Motor neuron (in vitro differentiated cells): ENCODE results near the gene SBF2. TPM values are rescaled to one million over a fixed set of nuclear protein-coding genes. Genes with fewer than 3 reads are reported as not detected.

Source experiments
- ATAC-seq, 8 experiments: fragments of 200-7000 bp; cut with Tn5 transposase; replicated peaks in 6 of 8; 2 replicates each; pipeline ENCODE4 v1.8.0; 2021; ENCODE audit warnings: mild to moderate bottlenecking in 8 of 8, moderate library complexity in 8 of 8
- H3K27ac ChIP-seq, 2 donors: fragments of 250-450 bp; sonication (Bioruptor Pico); 2 replicates each; pipeline ENCODE4 v1.9.0; 2021; ENCODE audit warnings: antibody characterized with exemption in 2 of 2, mild to moderate bottlenecking in 2 of 2, moderate library complexity in 1 of 2
- H3K4me1 ChIP-seq, 2 donors: fragments of 250-450 bp; sonication (Bioruptor Pico); replicated peaks in 1 of 2; 2 replicates each; pipeline ENCODE4 v1.6.1; 2021; ENCODE audit warnings: antibody characterized with exemption in 2 of 2, mild to moderate bottlenecking in 2 of 2, moderate library complexity in 1 of 2
- H3K4me3 ChIP-seq, 5 donors: fragments of 250-450 bp; sonication (Bioruptor Pico); 2 replicates each; pipeline ENCODE4 v1.9.0; 2021; ENCODE audit warnings: antibody characterized with exemption in 5 of 5, mild to moderate bottlenecking in 5 of 5, moderate library complexity in 4 of 5
- WGBS, 10 experiments: fragments of 450-650 bp; shearing (Covaris generic); methylation state at CpG; one replicate each; pipeline ENCODE4 v1.0.0; 2022; 5-methylcytosine and 5-hydroxymethylcytosine counted together
- in situ Hi-C, 9 experiments: fragments of 400-800 bp; cut with MboI; loops; one replicate each; pipeline ENCODE4 v1.15.0; 2021; ENCODE audit warnings: low sequenced_read_pairs in 9 of 9, low pct_unique_long_range_greater_than_20kb in 2 of 9; ENCODE audit not compliant: unreplicated experiment in 9 of 9
- total RNA-seq, 8 experiments: library from RNA; unstranded; fragments of 300-600 nt; gene quantifications; 2 replicates each; pipeline versions ENCODE4 v1.2.3 to v1.2.4, GENCODE V29; 2022

The SBF2 gene
- total RNA-seq, 8 experiments from 2014 or later, result 31.8 to 66.3 (median 44.6) TPM

DNA sequence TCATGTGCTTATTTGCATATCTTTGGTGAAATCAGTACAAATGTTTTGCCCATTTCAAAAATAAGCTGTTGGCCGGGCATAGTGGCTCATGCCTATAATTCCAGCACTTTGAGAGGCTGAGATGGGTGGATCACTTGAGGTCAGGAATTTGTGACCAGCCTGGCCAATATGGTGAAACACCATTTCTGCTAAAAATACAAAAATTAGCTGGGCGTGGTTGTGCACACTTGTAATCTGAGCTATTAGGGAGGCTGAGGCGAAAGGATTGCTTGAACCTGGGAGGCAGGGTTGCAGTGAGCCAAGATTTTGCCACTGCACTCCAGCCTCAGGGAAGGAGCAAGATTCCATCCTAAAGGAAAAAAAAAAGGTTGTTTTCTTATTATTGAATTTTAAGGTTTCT is 494.1 kb downstream of the SBF2 start:
- in situ Hi-C loops, result loop anchor here in 1 of 9 experiments (25.0 kb wide), 1 partner anchor 162 kb away; no protein-coding TSS in a partner anchor
- H3K4me1 ChIP-seq, result peaks cover 8 to 14% of the 10 kb centered on the region in 2 donors
- WGBS, 10 experiments, result 8 to 100% (median 80%) methylated on average over 1 to 3 of the region's 3 CpGs; no CpG with 5 or more reads in 1 of the 10 experiments
- H3K27ac ChIP-seq, result no peak overlapping the region
- no peak overlapping the region for H3K4me3 ChIP-seq
- peak in 2 of 8 experiments; percentile 73 to 77 for ATAC-seq

DNA sequence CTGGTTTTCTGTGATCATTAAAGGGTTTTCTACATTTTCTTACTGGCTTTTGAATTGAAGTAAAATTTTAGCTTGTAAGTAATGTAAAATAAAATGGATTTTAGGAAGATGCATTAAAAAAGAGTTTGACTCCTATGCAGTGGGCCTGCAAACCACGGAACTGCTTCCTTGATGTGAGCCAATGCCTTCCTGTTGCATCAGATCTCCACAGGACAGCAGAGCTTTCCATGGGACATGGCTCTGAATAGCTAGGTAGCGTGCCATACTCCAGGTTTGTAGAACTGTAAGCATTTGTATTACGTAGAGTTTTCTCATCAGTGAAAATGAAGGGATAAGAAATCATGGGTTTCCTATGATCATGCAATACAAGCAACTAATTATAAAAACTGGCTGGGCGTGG is 496.7 kb downstream of the SBF2 start:
- in situ Hi-C loops, result loop anchor here in 1 of 9 experiments (25.0 kb wide), 1 partner anchor 165 kb away; no protein-coding TSS in a partner anchor
- Histone ChIP-seq H3K4me3 (no peak overlapping the region), H3K27ac (no peak overlapping the region), H3K4me1 (peaks cover 3 to 8% of the 10 kb centered on the region in 2 donors)
- no peak for ATAC-seq
- 57 to 100% (median 88%) methylated on average over 1 to 3 of the region's 4 CpGs; no CpG with 5 or more reads in 1 of the 10 experiments for WGBS, 10 experiments

GRCh38 chr11:9796854-9797253 is 497.2 kb downstream of the SBF2 start:
- 13 to 100% (median 92%) methylated on average over 2 to 5 of the region's 5 CpGs; no CpG with 5 or more reads in 1 of the 10 experiments for WGBS, 10 experiments
- H3K4me1 ChIP-seq, result peaks cover 0 to 3% of the 10 kb centered on the region in 2 donors
- in situ Hi-C loops, result loop anchor here in 1 of 9 experiments (25.0 kb wide), 1 partner anchor 165 kb away; no protein-coding TSS in a partner anchor
- H3K4me3 ChIP-seq, result no peak overlapping the region
- H3K27ac ChIP-seq, result no peak overlapping the region
- ATAC-seq, result no peak

GRCh38 chr11:9796266-9796665 is 497.8 kb downstream of the SBF2 start:
- H3K27ac ChIP-seq, result no peak overlapping the region
- H3K4me3 ChIP-seq, result no peak overlapping the region
- ATAC-seq, result peak in 1 of 8 experiments; percentile 37
- no peaks in the 10 kb centered on the region for H3K4me1 ChIP-seq
- in situ Hi-C loops, result loop anchor here in 1 of 9 experiments (25.0 kb wide), 1 partner anchor 166 kb away; no protein-coding TSS in a partner anchor

GRCh38 chr11:9790703-9791102 is 503.3 kb downstream of the SBF2 start:
- WGBS, 10 experiments, result 55 to 95% (median 88%) methylated on average over 1 to 3 of the region's 3 CpGs
- no peak for ATAC-seq
- Histone ChIP-seq H3K27ac (no peak overlapping the region), H3K4me1 (no peaks in the 10 kb centered on the region), H3K4me3 (no peak overlapping the region)
- in situ Hi-C loops, result loop anchor here in 1 of 9 experiments (25.0 kb wide), 1 partner anchor 172 kb away; no protein-coding TSS in a partner anchor

DNA sequence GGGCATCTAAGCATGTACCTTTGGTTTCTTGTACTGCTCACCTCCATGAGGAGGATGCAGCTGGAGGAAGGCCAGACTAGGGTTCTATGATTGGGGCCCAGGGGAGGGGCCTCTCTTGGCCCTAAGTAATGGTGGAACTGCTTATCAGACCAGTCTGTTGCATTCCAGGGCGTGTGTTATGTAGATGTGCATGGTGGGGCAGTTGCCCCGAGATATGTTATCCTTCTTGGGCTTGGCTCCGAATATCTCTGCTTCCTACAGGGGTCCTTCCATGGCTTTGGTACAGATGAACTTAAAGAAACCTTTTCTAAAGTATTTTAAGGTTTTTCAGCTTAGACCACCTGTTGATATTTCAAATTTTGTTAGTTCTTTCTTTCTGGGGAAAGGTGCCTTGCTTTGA is 504.1 kb downstream of the SBF2 start:
- Histone ChIP-seq H3K4me3 (no peak overlapping the region), H3K27ac (no peak overlapping the region), H3K4me1 (no peaks in the 10 kb centered on the region)
- no peak for ATAC-seq
- in situ Hi-C loops, result loop anchor here in 1 of 9 experiments (25.0 kb wide), 1 partner anchor 172 kb away; no protein-coding TSS in a partner anchor
- WGBS, 10 experiments, result 60 to 100% (median 83%) methylated on average over 1 to 3 of the region's 3 CpGs; no CpG with 5 or more reads in 1 of the 10 experiments

- in situ Hi-C loops, result loop anchor here in 1 of 9 experiments (25.0 kb wide), 1 partner anchor 174 kb away; no protein-coding TSS in a partner anchor
- 67 to 100% (median 92%) methylated on average over 1 to 2 of the region's 3 CpGs; no CpG with 5 or more reads in 4 of the 10 experiments for WGBS, 10 experiments
These were observed 506.0 kb downstream of the SBF2 start for GRCh38 chr11:9787981-9788521.

DNA sequence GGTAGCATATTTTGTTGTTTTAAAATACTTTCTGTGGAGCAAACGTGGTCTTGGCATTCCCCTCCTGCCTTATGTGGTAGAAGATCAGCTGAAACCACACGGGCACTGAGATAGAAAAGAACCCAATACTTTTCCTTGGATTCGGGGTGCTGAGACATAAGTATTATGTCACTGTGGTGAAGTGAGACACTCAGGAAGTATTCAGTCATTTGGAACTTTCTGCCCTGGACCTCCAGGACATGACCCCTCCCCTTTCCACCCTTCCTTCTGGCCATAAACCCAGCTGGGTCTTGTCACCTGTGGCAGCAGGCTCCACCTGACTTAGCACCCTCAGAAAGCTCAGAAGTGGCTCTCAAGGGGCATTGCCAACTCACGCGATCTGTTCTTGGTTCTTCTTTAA is 506.8 kb downstream of the SBF2 start:
- Histone ChIP-seq H3K27ac (no peak overlapping the region), H3K4me3 (no peak overlapping the region), H3K4me1 (no peaks in the 10 kb centered on the region)
- WGBS, 10 experiments, result 50 to 100% (median 96%) methylated on average over 1 to 4 of the region's 5 CpGs; no CpG with 5 or more reads in 3 of the 10 experiments
- in situ Hi-C loops, result loop anchor here in 1 of 9 experiments (25.0 kb wide), 1 partner anchor 175 kb away; no protein-coding TSS in a partner anchor
- ATAC-seq, result no peak

More at GRCh38 chr11:9787981-9788521, 506.0 kb downstream of the SBF2 start:
- H3K4me1 ChIP-seq, result no peaks in the 10 kb centered on the region
- no peak overlapping the region for H3K4me3 ChIP-seq
- peak in 2 of 8 experiments; percentile 33 to 46 for ATAC-seq
- no peak overlapping the region for H3K27ac ChIP-seq

GRCh38 chr11:9784602-9785315 is 509.3 kb downstream of the SBF2 start:
- no peak overlapping the region for H3K27ac ChIP-seq
- in situ Hi-C loops, result loop anchor here in 1 of 9 experiments (25.0 kb wide), 1 partner anchor 178 kb away; no protein-coding TSS in a partner anchor

GRCh38 chr11:9783986-9784385 is 510.0 kb downstream of the SBF2 start:
- peak in 2 of 8 experiments; percentile 77 to 82 for ATAC-seq

More at GRCh38 chr11:9784602-9785315, 509.3 kb downstream of the SBF2 start:
- WGBS, 10 experiments, result 41 to 94% (median 85%) methylated on average over 2 to 6 of the region's 6 CpGs; no CpG with 5 or more reads in 2 of the 10 experiments
- ATAC-seq, result no peak
- Histone ChIP-seq H3K4me1 (no peaks in the 10 kb centered on the region), H3K4me3 (no peak overlapping the region)

GRCh38 chr11:9780929-9781328 is 513.1 kb downstream of the SBF2 start:
- 90 to 100% (median 98%) methylated on average over 1 to 3 of the region's 4 CpGs; no CpG with 5 or more reads in 2 of the 10 experiments for WGBS, 10 experiments
- H3K4me3 ChIP-seq, result no peak overlapping the region
- in situ Hi-C loops, result loop anchor here in 1 of 9 experiments (25.0 kb wide), 1 partner anchor 181 kb away; no protein-coding TSS in a partner anchor
- no peaks in the 10 kb centered on the region for H3K4me1 ChIP-seq
- no peak overlapping the region for H3K27ac ChIP-seq
- no peak for ATAC-seq

More at GRCh38 chr11:9783986-9784385, 510.0 kb downstream of the SBF2 start:
- in situ Hi-C loops, result loop anchor here in 1 of 9 experiments (25.0 kb wide), 1 partner anchor 178 kb away; no protein-coding TSS in a partner anchor
- Histone ChIP-seq H3K4me3 (no peak overlapping the region), H3K4me1 (no peaks in the 10 kb centered on the region), H3K27ac (no peak overlapping the region)
- WGBS, 10 experiments, result 40 to 100% (median 90%) methylated on average over 1 to 2 of the region's 2 CpGs; no CpG with 5 or more reads in 3 of the 10 experiments

- in situ Hi-C loops, result loop anchor here in 1 of 9 experiments (25.0 kb wide), 1 partner anchor 185 kb away; no protein-coding TSS in a partner anchor
- WGBS, 10 experiments, result 50 to 100% (median 96%) methylated on average over 1 to 4 of the region's 5 CpGs; no CpG with 5 or more reads in 2 of the 10 experiments
- Histone ChIP-seq H3K4me1 (no peaks in the 10 kb centered on the region), H3K4me3 (no peak overlapping the region), H3K27ac (no peak overlapping the region)
- ATAC-seq, result no peak
These were observed 516.5 kb downstream of the SBF2 start for GRCh38 chr11:9777525-9777924.
